Glomerular visceral epithelial cell (primary cell): Measurements from ENCODE around the gene THBD.

Source experiments
- DNase-seq: peaks from one replicate; pipeline ENCODE4 v3.0.0-alpha.2; 2016; ENCODE audit errors: extremely low spot score

The THBD gene, protein sequence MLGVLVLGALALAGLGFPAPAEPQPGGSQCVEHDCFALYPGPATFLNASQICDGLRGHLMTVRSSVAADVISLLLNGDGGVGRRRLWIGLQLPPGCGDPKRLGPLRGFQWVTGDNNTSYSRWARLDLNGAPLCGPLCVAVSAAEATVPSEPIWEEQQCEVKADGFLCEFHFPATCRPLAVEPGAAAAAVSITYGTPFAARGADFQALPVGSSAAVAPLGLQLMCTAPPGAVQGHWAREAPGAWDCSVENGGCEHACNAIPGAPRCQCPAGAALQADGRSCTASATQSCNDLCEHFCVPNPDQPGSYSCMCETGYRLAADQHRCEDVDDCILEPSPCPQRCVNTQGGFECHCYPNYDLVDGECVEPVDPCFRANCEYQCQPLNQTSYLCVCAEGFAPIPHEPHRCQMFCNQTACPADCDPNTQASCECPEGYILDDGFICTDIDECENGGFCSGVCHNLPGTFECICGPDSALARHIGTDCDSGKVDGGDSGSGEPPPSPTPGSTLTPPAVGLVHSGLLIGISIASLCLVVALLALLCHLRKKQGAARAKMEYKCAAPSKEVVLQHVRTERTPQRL

DNA sequence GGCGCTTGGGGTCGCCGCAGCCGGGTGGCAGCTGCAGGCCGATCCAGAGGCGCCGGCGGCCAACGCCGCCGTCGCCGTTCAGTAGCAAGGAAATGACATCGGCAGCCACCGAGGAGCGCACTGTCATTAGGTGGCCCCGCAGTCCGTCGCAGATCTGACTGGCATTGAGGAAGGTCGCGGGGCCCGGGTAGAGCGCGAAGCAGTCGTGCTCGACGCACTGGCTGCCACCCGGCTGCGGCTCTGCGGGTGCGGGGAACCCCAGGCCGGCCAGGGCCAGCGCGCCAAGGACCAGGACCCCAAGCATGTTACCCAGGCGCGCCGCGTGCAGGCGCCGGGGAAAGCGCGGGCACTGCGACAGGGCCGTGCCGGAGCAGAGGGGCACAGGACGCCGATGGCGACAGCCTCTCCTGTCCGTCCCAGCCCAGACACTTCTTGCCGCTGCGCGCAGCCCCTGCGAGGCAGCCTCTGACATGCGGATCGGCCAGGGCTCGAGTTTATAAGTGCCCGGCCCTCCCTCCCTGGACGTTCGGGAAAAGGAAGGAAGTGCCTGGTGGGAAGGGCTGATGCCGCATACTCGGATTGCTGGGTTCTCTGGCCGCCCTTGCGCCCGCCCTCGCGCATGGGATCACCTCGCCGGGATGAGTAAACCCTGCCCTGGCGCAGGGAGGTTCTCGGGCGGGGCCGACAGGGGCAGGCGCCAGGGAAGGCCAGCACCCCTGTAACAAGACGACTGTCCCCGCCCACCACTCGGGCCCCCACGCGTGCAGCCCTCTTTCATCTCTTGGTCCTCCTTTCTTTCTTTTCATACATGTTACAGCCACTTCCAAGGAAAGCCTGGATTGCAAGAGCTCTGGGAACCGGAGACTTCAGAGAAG, at the start of gene THBD:
Gene THBD (minus strand): TSS at position 472 of the 875 bp plus-strand sequence. CDS start 168 bp downstream, at position 304.
- DNase-seq: peak; percentile 69

DNA sequence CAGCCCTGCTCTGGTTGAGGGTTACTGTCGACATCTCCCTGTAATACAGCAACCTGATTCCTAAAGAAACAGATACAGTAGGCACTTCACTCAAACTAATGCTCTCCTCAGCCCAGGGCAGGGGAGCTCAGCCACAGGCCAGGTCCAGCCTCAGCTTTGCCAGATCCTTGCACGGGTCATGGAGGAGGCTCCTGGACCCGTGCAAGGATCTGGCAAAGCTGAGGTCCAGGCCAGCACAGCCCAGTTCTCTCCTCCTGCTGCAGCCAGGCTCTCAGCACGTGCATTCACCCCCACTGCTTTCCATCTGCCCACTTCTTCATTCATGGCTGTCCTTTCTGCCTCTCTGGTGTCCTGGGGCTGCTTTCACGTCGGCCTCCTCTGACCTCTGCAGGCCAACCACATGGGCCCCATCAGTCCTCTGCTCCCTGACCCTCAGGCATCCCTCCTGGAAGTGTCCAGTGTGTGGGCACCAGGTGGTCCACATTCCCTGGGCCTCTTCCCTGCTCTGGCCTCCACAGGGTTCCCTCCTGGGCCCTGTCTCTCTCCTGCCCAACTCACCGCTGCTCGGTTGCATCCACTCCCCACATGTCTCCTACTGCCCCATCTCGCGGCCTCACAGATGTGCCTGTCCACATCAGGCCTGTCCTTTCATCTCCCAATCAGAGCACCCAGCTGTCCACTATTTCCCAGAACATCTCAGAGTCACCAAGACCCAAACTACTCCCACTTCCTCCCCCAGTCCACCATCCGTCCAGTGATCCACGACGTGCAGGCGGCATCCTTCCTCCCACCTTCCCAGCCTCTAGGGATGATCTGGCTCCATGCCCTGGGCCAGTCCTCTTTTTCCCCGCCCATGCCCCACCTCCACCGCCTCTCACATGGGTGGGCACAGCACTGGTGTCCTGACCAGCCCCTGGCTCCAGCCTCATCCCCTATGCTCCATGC, 48.4 kb upstream of the THBD start:
- DNase-seq: no peak

DNA sequence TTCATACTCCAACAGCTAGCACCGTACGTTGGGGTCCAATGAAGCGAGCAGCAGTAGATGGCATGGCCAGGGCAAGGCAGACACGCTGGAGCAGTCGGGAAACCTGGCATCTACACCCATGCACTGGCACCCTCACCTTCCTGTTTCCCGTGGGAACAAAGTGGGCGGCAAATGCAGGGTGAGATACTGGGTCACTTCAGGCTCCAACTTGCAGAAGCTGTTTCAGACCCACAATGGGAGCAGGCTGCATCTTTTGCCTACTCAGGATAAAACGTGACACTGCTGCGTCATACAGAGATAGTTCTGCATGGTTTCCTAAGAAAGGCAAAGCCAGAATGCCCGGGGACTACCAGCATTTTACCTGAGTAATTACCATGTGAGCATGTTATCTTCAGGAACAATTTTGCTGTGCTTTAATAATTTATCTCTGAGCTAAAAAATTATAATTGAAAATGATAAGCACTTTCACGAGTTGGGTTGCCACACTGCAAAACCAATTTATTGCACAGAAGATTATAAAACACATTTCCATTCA, 47.6 kb upstream of the THBD start:
- no peak for DNase-seq

DNA sequence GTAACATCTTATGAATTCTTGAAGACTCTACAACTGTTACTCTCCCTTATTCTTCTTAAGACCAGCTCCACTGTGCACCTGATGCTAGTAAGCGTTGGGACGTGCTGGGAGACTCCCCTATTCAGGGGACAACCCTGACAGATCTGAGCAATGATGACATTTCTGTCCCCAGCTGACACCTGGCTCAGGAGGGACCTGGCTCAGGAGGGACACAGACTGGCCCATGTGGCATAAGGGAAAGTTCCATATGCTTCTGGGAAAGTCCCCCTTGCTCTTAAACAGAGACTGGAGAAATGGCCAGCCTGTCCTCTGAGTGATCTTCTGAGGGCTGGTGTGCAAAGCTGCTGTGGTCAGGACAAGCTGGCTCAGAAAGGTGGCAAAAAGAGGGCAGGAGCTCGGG, 46.6 kb upstream of the THBD start:
- DNase-seq: no peak

DNA sequence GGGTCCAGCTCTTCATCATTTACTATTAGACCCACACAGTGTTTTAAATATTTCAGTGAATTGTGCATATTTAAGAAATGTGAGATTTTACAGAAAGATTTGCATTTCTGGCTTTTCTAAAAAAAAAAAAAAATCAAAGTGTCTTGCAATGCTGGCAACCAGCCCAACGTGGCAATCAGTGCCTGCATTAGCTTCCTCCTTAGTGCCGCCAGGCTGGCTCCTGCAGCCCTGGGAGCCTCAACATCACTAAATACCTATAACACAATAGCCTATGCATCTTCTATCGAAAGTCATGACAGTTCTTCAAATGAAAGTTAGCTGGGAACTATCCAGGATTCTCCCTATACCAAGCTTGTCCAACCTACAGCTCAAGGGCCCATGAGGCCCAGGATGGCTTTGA, 46.0 kb upstream of the THBD start:
- DNase-seq: no peak

DNA sequence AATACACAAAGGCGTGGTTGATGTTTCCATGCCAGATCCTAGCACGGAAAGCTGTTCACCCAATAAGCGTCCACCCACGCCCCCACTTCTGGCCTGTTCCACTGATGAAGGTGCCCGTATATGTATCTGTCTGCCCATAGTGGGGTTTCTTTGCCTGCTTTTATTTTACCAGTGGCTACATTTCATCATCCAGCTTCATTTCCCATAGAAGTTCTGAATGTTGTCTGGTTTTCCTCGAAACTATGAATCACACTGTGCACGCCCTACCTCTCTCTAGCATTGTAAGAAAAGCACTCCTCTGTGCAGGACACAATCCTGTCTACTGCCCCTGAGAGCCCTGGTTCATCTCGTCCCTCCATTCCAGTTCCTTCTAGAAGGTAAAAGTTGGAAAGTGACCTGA, 45.5 kb upstream of the THBD start:
- DNase-seq: no peak

DNA sequence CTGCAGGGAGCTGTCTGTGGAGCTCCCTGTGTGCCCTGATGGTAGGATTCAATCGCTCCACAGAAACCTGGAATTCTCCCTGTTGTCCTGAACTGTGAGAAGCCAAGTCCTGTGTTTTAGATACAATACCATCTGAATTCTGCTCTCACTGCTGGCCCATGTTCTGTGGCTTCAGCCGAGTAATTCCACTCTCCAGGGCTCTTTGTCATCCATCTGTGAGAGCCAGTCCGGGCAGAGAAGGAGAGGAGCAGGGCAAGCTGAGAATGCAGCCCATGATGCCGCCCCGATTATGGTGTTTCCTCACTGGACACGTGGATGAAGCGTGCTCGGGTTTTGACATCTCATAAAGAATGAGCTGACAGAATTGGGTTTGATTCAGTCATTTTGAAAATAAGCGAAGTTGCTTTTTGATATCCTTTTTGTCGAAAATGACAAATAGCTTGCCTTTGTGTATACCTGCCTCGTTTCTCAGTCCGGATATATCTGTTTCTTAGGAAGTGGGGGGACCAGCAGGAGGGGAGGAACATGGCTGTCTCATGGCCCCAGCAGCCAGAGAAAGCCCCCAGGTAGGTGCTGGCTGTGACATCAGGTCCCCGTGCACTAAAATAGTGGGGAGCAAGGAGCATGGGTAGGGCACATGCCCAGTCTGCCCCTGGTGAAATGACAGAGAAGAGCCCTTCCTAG, 44.9 kb upstream of the THBD start:
- no peak for DNase-seq

DNA sequence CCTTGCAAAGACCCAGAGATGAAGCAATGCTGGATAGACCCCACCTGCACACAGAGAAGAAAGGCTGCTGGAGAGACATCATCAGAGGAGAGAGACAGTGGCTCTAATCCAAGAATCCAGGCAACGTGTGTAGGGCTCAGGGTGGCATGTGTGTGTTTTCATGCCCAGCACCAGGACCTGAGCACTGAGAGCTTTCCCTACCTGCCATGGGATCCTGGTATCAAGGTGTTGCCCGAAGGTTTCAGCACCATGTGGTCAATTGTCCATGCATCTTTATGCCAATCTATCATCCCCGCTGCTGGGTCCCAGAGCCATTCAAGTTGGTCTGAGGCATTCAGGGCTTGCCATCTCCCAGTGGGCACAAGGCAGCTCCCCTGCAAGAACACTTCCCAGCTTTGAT, 44.1 kb upstream of the THBD start:
- DNase-seq: no peak

DNA sequence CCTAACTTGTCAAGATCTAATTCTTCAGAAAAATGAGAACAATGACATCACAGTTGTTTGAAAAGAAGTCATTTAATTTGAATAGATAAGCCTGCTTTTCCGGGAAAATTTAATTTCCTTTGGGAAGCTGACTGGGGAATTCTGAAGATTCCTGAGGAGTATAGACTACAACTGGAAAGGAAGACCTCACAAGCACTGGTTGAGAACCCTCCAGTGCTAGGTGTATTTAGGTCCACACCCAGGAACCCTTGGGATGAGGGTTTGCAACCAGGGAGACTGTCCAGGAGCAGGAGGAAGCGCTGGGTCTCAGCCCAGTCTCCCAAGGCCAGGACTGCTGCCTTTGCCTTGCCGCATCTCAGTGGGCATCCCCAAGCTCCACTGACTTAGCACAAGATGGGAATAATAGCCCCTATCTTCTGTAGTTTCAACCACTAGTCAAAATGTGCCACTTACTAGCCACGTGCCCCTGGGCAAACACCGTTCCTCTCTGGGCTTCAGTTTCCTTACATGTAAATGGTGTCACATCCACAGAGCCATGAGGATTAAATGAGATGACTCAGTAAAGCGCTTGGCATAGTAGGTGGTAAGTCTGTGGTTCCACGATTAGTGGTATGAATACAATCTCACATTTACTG, 43.5 kb upstream of the THBD start:
- no peak for DNase-seq

DNA sequence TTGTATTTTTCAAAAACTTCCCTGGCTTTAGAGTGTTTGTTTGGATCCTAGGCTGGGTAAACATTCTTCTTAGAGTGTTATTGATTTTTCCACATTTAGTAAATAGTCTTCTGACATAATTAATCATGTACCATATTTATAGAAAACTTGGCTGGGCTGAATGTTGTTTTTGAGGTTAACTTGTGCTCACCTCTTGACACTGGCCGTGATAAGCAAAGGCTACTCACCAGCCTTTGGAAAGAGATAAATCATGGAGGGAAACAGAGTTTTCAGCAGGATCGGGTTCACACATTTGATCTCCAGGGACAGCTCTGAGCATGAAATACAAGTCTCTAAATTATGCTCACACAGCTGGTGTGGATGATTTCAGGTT, 42.9 kb upstream of the THBD start:
- DNase-seq: no peak

DNA sequence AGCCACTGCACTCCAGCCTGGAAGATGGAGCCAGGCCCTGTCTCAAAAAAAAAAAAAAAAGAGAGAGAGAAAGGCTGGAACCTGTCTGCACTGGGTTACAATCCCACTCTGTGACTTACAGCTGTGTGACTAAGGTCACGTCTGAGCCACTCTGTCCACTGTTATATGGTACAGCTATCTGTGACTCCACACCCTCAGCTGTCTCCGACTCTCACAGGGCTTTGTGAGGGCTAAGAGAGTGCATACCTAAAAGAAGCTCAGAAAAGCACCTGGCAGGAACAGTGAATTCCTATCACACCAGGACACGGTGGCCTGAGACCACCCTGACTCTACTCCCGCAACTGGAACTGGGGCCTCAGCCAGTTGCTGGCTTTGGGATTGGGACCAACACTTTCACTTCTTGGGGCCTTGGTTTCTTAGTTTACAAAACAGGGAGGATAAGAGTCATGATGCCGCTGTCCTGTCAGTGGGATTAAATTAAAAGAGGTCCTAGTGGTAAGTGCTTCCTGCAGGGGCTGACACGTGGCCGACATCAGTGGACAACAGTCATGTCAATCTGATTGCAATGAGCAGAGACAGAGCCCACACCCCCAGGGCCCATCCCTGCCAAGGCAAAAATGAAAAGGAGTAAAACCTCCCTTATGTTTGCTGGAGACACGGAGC, 42.4 kb upstream of the THBD start:
- no peak for DNase-seq

DNA sequence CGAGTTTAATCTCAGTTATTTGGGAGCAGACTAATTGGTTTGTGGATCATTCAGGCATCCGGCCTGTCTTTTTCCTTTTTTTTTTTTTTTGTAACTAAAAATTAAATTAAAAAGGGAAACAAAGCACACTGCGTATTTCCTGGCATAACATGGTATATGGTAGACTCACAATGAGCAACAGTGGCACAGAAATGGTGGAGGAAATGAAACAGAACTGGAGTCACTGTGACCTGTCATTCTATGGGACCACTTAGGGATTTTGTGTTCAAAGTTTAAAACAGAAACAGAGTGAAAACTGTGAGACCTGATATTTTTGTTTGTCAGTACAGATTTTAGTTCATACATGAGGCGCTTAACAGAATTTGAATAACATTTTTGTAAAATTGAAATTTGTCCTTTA, 41.4 kb upstream of the THBD start:
- no peak for DNase-seq

DNA sequence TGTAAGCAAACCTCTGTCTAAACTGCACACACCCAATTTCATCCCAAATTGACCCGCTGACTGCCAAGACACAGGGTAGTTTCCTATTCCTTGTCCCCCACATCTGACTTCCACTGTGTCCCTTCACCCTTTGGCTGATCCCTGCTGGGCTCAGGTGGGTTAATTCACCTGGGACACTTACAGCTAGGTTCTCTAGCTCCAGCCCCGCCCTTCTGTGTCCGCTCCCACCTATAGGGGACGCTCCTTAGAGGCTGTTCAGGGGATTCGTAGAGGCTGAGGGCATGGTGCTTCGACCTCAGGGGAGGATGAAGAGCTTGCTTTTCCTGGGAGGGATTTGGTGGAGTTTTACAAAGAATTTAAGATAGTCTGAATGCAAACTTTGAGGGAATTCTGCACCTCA, 40.7 kb upstream of the THBD start:
- no peak for DNase-seq

DNA sequence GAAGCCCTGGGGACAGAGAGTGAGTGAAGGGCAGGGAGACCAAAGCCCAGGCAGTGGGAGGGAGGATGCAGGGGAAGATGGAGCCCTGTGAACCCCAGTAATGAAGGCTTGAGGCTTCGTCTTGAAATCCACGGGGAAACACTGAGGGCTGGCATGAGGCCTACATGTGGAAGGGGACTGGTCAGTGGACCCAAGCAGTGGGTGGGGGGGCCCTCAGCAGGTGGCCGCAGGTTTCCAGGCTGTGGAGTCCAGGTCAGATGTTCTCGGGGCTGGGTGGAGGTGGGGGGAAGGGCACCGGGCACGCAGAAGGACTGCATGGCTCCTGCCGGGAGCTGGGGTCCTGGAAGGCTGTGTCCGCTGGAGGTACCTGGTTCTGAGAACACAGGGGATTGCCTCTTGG, 39.4 kb upstream of the THBD start:
- no peak for DNase-seq

DNA sequence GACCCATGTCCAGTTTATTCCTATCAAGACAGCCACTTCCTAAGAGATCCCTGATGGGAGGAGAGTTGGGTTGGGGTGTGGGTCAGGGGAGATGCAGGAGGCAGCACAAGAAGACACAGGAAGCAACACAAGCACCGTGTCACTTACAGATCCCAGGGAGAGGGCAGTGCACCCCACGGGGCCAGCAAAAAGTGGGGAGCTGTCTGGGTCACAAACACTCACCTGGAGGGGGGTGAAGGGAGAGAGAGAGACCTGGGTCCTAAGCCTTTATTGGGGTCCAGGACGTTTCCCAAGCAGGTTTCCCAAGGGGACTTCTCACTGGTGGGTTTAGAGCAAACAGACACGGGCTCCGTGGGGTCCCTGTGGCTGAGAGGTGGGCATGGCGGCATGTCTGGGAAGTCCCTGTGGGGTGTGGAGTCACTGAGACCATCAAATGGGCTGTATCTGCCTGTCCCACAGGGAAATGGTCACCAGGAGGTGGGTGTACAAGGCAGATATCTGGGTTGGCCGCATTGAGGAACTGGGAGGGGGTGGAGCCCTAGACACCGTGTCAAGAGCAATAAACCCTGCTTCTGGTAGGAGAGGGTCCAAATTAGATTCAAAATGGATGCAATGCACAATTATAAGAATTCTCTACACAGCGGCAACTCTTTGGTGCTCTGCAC, 38.2 kb upstream of the THBD start:
- DNase-seq: no peak

DNA sequence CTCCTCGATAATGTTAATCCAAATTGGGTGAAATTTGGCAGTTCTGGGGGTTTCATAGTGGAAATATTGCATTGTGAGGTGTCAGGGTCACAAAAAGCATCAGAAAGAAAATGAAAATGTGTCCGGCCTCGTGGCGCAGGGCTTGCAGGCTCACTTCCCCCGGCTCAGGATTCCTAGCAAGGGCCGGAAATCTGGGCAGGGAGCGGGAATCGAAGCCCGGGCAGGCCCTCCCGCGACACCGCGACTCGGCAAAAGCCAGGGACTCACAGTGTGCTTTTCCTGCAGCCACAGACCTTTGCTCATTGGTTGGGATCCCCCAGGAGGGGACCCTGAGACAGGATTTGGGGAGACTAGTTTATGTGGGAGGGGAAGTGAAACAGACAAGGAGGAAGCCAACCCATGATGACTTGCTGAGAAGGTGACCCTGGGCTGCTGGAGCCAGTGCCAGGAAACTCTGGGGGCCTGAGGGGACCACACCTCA, 37.5 kb upstream of the THBD start:
- no peak for DNase-seq

DNA sequence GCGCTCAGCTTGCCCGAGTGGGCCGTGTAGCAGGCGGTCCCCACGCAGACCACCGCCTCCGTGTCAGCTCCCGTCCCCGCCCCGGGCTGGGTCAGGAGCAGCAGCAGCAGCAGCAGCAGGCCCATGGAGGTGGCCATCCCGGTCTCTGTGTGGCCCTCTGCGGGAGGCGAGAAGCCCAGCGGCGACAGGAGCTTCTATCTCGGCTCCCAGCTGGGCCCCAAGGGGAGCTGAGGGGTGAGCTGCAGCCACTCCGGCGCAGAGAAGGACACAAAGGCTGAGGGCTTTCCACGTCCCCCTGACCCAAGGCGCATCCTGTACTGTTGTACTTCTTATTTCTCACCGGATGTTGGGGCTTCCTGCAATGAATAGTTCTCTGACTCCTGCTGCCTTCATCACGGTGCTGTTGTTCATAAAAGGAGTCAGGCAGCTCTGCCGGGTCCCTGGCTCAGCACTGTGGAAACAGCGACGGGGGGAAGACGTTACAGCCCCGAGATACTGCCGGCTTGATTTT, 36.6 kb upstream of the THBD start, which contains the start of gene CD93:
Gene CD93 (minus strand): TSS at position 269 of the 511 bp plus-strand sequence. CDS start 132 bp downstream, at position 137.
- no peak for DNase-seq

DNA sequence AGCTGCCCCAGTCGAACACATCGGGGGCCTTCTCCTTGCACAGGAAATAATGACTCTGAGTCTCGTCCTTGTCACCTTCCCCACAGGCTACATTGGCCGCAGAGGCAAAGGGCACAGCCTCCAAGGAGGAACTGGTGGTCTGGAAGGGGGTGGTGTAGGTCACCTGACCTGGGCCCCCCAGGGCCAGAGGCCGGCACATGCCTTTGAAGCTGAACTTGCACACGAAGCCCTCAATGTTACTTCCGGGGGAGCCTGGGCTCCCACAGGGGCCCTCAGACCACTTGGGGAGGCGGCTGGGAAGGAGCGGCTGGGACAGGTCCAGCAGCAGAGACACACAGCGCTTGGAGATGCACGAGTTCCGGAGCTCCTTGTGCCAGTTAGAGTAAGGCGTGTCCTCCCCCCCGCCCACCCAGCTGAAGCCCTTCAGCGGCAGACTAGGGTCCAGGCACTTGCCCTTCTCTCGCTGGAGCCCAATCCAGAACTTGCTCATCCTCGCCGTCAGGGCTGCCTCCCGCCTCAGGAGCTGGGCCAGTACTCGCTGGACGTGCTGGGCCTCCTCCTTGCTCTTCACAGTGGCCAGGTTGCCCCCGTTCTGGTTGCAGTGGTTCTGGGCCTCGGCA, 36.1 kb upstream of the THBD start:
- no peak for DNase-seq
